HG03439 (cell line): ENCODE data around the gene TTC22.

Experiments used
- ATAC-seq: cut with Tn5 transposase; IDR thresholded peaks from one replicate; pipeline ENCODE4 v1.9.1; 2021; ENCODE audit warnings: mild to moderate bottlenecking, moderate library complexity; ENCODE audit not compliant: unreplicated experiment

The TTC22 gene

DNA sequence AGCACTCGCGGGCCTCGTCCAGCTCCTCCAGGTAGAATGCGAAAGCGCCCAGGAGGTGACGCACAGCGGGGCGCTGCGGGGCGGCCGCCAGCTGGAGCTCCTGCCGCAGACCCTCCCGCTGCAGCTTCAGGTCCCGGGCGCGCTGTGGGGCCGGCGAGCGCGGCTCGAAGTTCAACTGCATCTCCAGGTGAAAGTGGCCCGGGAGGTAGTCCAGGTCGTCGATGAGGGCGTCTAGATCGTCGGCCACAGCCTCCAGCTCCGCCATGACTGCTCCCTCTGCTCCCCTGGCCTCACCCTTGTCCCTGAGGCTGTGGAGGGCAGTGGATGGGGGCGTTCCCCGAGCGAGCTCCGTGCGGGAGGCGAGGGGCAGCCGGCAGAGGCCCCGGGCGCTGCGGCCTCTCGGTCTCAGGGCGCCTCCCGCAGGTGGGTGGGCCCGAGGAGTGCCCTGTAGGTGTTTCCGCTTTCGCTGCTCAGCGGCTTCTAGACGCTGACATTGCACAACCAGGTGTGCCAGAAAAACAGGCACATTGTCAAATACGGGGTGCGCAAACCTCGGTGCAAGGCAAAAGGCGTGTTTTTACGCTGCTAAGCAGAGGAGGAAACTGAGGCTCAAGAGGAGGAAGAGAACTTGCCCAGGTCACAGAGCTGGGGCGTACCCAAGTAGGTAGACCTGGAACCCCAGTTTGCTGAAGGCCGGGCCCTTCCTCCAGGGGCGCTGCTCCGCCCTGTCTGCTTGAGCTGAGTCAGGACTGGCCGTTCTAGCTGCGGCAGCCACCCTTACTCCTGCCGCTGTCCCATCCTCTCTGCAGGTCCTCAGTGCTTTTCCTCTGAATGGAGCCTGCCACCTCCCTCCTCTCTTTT is at the start of gene TTC22:
Gene TTC22, minus strand, starts transcription at position 425 of the 861 bp plus-strand sequence. Its CDS starts 160 bp downstream, at position 265.
- ATAC-seq, result peak; percentile 81

DNA sequence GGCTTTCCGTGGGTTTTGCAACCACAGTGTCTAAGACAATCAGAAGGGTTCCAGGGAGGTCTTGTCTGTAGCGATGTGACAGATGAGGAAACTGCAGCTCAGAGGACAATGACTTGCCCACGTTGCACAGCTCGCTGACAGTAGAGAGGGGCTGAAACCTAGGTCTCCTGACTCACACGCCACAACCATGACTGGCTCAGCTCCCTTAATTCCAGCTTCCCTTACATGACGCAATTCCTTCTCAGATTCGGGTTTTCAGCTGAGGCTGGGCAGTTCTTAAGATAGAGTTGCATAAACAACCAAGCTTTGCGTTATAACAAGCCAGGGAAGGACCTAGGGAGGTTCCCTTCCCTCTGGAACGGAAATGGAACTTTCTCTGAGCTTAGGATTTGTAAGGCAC is 49.6 kb upstream of the TTC22 start:
- no peak for ATAC-seq

DNA sequence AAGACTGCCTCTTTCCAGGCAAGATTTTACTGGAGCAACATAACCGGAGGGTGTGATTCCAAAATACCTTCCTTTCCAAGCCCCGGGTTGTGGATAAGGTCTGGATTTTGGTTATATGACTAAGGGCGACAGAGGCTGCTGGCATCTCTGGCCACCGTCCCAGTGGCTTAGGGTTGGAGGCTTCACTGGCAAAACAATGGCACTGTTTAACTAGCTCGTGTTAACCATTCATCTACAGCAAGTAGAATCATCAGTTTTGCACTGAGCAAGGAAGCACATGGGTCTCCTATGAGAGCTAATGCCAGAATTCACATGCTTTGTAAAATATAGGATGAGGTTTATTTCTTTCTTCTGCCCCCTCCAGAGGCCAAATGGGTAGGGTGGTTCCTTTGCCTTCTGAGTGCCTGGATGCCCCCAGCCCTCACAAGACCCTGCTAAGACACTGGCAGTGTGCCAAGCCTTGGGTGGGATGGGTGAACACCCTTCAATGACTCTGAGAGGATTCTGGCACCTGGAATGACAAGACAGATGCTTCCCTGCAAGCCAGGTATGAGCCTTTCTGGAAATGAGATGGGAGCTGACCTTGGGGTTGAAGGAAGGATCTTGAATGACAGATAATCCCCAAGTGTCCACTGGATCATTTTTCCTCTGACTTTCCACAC is 49.1 kb upstream of the TTC22 start:
- ATAC-seq, result no peak

DNA sequence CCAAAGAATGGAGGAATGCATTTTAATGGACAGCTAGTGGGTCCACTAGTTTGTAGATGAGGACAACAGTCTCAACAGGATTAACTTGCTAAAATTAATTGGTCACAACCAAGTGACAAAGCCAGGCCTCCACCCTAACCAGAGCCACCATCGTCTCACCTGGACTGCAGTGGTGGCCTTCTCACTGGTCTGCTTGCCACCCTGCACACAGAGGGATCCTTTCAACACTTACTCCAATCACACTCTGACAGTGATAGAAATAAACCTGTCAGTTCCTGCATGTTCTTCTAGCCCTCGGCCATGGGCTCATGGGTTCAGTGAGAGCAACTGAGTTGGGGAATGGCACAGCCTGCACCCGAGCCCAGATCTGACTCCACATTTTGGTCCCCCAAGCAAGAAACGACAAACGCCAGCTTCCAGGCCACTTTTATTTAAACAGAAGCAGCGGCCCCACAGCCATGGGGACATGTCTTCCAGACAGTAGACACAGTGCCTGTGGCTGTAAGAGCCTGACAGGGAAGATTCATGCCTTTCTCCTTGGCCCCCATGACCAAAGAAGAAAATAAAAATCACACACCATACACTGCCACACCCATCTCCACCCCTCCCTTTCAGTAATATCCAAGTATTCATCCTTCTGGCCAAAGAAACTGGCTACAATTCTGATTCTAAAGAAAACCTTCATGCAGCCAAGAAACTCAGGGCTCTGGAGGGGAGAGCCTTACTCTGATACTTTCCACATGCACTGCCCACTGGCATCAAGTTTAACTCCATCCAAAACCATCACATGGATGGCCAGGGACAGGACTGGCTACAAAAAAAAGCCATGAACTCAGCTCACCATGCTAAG is 48.3 kb upstream of the TTC22 start:
- ATAC-seq, result no peak

DNA sequence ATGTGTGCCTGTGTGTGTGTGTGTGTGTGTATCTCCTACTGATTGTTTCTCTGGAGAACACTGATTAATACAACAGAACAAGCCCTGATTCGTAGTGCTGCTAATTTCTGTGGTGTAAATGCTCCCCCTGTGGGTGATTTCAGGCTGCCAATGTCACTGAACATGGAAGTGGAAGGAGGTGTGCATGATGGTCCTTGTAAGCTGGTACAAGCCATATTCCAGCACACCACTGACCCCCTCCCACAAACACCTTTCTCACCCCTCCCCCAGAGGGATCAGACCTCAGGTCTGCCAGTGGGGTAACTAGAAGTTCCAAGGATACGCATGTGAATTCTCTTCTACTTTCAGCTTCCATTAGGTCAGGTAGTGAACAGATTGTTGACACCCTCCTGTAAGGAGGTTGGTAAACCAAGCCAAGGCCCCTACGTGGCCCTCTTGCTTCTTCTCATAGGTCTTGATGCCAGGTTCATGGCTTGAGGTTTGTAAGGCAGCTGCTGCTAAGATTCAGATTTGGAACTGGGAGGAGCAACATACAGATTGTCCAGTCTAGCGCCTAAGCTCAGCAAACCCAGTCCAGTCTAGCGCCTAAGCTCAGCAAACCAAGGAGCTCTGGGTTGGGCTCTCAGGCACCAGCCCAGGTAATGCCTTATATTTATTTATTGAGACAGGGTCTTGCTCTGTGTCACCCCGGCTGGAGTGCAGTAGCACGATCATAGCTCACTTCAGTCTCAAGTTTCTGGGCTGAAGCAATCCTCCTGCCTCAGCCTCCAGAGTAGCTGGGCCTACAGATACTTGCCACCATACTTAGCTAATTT is 47.2 kb upstream of the TTC22 start:
- ATAC-seq, result no peak

DNA sequence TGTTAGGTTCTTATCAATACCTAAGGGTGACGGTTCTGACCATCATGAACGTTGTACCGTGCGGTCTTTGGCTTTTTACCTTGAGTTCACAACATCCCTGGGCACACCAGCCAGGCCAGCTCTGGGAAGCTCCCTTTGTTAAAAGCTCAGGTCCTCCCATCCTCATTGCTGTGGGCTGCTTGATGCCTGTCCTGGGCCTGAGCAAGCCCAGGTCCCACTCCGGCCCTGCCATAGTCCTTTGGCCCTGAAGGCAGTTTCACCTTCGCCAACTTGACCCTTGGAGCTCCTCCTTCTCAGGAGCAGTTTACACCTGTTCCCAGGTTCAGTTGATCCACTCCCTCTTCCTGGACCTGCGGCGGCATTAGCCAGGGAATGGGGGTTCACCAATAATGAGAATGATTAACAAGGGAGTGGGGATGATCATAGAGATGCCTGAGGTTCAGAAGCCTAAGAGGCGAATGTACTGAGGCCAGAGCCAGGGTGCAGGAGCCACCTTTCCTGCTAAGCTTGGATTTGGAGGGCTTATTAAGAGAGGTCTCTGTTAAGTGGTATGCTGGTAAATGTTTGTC is 45.7 kb upstream of the TTC22 start:
- ATAC-seq, result no peak

DNA sequence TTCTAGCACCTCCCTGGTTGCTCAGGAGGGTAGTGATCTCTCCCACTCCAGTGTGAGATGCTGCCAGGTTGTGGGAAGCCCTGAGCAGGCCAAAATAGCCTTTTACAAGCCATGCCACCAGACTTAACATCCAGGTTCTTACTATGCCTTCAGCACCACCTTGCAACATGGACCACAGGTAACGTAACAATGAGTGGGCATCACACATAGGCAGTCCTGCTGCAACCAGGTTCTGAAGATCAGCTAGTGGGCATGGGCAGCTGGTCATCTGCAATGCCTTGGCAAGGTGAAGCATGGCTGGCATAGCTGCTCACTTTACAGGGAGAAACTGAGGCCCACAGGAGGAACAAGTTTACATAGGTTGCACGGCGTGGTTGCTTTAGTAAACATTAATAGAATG is 45.2 kb upstream of the TTC22 start:
- no peak for ATAC-seq

DNA sequence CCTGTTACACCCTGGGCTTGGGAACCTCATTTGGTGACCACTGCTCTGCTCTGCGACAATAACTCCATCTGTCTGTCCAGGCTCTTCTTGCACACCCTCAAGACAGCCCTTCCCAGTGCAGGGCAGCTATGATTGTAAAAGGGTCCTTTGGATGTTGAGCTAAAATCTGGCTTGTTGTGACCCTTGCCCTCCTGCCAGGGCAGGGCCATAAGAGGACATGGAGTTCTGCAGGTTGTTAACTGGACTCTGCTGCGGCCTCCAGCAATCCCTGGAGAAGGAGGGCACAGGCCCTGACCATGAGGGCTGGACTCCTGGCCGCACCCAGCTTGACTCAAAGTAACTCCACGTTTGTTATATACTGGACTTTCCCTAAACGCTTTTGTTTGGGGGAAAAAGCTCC is 44.6 kb upstream of the TTC22 start:
- no peak for ATAC-seq

DNA sequence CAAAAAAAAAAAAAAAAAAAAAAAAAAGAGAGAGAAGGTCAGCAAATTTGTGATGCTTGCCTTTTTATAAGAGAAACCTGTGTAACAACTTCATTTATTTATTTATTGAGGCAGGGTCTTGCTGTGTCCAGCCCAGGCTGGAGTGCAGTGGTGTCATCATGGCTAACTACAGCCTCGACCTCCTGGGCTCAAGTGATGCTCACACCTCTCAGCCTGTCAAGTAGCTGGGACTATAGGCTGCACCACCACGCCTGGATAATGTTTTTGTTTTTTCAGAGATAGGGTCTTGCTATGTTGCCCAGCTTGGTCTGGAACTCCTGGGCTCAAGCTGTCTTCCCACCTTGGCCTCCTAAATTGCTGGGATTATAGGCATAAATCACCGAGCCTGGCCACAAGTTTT is 43.4 kb upstream of the TTC22 start:
- ATAC-seq, result no peak

DNA sequence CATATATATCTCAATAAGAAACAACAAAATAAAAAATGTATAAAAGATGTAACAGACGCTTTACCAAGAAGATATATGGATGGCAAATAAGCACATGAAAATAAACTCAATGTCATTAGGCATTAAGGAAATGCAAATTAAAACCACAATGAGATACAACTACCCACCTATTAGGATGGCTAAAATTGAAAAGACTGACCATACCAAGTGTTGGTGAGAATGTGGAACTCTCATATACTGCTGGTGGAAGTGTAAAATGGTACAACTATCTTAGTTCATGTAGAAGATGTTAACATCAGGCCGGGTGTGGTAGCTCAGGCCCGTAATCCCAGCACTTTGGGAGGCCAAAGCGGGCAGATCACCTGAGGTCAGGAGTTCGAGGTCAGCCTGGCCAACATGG is 42.3 kb upstream of the TTC22 start:
- no peak for ATAC-seq

DNA sequence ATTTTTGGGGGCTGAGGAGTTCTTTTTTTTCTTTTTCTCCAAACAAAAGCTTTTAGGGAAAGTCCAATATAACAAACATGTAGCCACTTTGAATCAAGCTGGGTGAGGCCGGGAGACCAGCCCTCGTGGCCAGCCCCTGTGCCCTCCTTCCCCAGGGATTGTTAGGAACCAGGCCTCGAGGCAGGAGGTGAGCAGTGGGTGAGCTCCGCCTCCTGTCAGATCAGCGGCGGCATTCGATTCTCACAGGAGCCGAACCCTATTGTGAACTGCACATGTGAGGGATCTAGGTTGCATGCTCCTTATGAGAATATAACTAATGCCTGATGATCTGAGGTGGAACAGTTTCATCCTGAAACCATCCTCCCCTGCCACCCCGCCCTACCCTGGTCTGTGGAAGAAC is 41.8 kb upstream of the TTC22 start:
- ATAC-seq, result no peak

DNA sequence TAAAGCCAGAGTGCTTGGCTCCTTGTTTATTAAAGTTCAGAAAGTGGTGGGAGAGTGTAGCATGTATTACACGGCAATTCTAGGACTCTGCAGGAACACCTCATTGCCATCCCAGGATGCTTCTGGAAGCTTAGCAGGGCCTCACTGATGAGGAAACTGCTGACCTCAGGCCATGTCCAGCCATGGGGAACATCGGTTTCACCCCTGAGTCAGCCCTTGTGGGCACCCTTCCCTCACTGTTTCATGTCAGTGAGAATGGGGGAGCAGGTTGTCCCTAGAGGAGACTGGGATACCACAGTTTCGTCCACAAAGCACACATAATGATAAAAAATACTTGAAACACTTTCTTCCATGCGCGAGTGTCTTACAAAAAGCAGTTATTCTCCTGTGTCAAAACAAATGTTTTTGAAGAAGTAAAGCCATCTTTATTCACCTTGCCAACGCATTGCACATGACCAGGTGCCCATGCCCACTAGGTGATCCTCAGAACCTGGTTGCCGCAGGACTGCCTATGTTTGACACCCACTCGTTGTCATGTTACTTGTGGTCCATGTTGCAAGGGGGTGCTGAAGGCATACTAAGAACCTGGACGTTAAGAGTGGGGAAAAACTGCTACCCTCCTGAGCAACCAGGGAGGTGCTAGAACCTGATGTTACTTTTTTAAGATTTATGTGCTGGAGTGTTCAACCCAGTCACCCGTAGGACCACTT is 41.2 kb upstream of the TTC22 start:
- no peak for ATAC-seq

DNA sequence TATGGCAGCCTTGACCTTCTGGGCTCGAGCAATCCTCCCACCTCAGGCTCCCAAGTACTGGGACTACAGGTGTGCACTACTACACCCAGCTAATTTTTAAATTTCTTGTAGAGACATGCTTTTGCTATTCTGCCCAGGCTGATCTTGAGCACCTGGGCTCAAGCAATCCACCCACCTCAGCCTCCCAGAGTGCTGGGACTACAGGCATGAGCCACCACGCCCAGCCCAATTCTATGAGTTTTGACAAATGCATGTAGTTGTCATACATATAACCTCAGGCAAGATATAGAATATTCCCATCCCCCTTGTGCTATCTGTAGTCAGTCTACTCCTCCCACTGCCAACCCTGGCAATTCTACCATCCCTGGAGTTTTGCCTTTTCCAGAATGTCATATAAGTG is 38.7 kb upstream of the TTC22 start:
- ATAC-seq, result no peak

DNA sequence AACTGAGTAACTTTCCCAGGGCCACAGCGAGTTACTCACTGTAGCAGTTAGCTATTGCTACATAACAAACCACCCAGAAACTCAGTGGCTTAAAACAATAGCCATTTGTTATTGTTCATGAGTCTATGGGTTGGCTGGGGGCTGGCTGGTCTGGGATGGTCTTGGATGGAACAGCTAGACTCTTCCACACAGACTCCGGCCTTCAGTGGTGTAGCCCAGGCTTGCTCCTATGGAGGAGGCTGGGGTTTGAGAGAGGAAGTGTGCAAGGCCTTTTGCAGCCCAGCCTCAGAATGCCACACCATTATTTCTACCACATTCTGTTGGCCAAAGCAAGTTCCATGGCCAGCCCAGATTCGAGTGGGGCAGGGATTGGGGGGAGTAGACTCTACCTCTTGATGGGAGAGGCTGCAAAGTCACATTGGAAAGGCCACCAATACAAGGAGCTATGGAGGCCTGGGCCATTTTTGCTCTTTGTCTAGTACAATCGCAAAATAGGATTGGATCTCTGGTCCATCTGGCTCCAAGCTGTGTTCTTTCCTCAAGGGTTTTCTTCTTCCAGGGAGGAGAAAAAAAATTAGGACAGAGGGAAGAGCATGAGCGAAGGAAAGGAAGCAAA is 37.5 kb upstream of the TTC22 start:
- no peak for ATAC-seq

DNA sequence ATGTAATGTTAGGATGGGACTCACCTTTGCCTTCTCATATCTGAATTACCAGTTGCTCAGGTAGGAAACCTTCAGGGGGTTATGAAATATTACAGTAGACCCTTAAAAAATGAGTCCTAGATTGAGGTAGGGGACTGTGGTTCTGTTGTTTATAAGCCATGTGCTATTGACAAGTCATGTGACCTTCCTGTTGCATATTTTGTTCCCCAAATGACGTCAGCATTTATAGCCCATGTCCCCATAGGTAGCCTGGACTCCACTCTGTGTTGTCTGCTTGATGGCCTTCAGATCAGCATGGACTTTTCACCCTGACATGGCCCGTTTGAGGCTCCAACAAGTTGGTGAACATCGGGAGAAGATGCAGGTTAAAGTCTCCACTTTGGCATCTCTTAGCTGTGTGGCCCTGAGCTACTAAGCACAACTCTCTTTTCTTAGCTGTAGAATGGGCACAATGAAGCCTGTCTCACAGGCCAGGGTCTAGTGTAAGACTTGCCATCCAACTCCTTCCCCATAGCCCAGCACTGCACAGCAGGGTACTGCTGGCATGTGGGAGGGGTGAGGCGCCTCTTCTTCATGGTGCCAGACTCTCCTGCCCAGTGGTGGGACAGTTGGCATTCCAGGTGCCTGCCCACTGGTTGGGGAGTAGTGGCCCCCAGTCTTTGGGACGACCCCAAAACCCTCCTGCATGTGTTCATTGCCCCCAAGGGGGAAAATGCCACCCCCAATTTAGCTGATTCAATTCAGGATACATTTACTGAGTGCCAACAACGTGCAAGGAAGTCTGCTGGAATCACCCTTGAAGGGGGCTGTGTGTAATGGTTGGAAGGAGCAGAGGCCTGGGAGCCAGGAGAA is 36.1 kb upstream of the TTC22 start:
- no peak for ATAC-seq

DNA sequence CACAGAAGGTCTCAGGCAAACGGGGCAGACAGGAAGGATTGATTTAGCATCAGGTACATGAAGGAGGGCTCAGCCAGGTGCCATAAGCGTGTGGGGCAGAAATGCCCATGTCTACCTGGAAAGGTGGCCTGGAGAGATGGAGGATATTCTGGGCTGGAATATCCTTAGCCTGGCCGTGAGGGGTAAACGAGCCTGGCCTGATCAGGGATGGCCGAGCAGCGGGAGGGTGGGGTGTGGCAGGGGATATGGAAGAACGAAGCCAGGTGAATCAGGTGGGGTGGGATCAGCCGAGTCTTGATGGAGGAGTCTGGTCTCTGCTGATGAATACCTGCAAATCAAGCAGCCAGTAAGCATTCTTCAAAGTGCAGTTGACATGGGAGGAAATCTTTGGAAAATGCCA is 35.5 kb upstream of the TTC22 start:
- ATAC-seq, result no peak

DNA sequence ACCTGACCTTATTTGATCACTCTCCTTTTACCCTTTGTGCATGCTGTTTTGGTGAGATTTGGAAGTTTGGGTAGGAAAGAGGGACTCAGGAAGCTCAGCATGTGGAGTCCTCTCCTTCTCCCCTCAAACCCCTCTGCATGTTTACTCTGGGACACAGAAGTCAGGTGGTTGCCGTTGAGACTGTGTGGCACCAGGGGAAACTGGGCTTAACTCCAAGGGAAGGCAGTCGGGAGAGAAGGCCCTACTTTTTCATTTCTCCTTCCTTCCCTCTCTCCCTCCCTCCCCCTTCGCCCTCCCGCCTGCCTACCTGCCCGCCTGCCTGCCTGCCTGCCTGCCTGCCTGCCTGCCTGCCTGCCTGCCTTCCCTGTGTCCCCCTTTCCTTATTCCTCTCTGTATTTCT is 34.8 kb upstream of the TTC22 start:
- ATAC-seq, result no peak

DNA sequence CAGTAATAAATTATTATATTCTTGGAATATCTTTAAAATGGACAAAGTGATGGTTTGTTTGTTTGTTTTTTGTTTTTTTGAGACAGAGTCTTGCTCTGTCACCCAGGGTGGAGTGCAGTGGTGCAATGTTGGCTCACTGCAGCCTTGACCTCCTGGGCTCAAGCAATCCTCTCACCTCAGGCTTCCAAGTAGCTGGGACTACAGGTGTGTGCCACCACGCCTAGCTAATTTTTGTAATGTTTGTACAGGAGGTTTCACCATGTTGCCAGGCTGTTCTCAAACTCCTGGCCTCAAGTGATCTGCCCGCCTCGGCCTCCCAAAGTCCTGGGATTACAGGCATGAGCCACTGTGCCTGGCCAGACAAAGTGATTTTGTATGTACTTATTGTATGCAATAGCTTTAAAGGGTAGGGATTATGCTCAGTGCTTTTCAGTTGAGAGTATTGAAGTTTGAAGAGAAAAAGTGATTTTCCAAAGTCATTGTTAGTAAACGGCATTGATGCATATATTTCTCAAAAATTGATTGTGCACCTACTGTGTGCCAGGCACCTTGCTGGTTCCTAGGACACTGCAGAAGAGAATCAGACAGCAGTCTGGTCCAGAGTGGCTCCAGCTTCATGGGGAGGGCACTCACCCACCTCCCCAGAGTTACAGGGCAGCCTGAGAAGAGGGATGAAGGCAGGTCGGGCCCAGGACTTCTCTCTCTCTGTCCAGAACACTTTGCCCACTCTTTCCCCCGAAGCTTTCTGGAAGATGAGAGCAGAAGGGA is 34.2 kb upstream of the TTC22 start:
- no peak for ATAC-seq
